ENCODE measurements around the gene THSD7B. TPM values are rescaled to one million over a fixed set of nuclear protein-coding genes. Genes with fewer than 3 reads are reported as not detected.
"Not testable (repeated sequence)": the region's sequence is repeated elsewhere in the genome, so short reads cannot be mapped to it uniquely, and the experiment has no call there.

Gene THSD7B
- total RNA-seq, 2 experiments from 2014 or later, result not detected

GRCh38 chr2:137096693-137097092 is 331.3 kb downstream of the THSD7B start:
- Mint-ChIP-seq H3K9me3 (no peaks in the 10 kb centered on the region), H3K27me3 (ENCODE audit: low read depth) (no peaks in the 10 kb centered on the region), H3K4me3 (no peak overlapping the region), H3K4me1 (ENCODE audit: low read depth) (no peaks in the 10 kb centered on the region), H3K27ac (no peak overlapping the region), H3K36me3 (ENCODE audit: low read depth) (no peaks in the 10 kb centered on the region)
- intact Hi-C loops (cut with micrococcal nuclease), result no loop called here
- CTCF ChIA-PET, result interaction anchor here (0.6 kb wide), 1 partner anchor 615 kb away, joined by 4 read pairs; no protein-coding TSS in a partner anchor
- DNase-seq, result no peak

- H3K4me1 Mint-ChIP-seq (ENCODE audit: low read depth); H3K27me3 Mint-ChIP-seq (ENCODE audit: low read depth); H3K27ac Mint-ChIP-seq; H3K9me3 Mint-ChIP-seq; CTCF ChIA-PET; H3K36me3 Mint-ChIP-seq (ENCODE audit: low read depth); intact Hi-C loops (cut with micrococcal nuclease); H3K4me3 Mint-ChIP-seq; DNase-seq: not testable (repeated sequence)
Observed at GRCh38 chr2:137101814-137102213, 336.5 kb downstream of the THSD7B start.

- no peaks in the 10 kb centered on the region for H3K27me3 Mint-ChIP-seq (ENCODE audit: low read depth)
- H3K9me3 Mint-ChIP-seq, result peaks cover 6% of the 10 kb centered on the region
- CTCF ChIA-PET, result no interaction called here
- no peak for DNase-seq
- intact Hi-C loops (cut with micrococcal nuclease), result no loop called here
- H3K4me3 Mint-ChIP-seq, result no peak overlapping the region
- no peak overlapping the region for H3K27ac Mint-ChIP-seq
- H3K4me1 Mint-ChIP-seq (ENCODE audit: low read depth), result no peaks in the 10 kb centered on the region
- H3K36me3 Mint-ChIP-seq (ENCODE audit: low read depth), result no peaks in the 10 kb centered on the region
Observed at GRCh38 chr2:137107904-137108303, 342.6 kb downstream of the THSD7B start.

GRCh38 chr2:137111896-137112295 is 346.6 kb downstream of the THSD7B start:
- no peak overlapping the region for H3K27ac Mint-ChIP-seq
- intact Hi-C loops (cut with micrococcal nuclease), result no loop called here
- no peaks in the 10 kb centered on the region for H3K27me3 Mint-ChIP-seq (ENCODE audit: low read depth)
- peaks cover 3% of the 10 kb centered on the region for H3K9me3 Mint-ChIP-seq
- no peaks in the 10 kb centered on the region for H3K4me1 Mint-ChIP-seq (ENCODE audit: low read depth)
- CTCF ChIA-PET, result no interaction called here
- DNase-seq, result no peak
- no peaks in the 10 kb centered on the region for H3K36me3 Mint-ChIP-seq (ENCODE audit: low read depth)
- H3K4me3 Mint-ChIP-seq, result no peak overlapping the region

GRCh38 chr2:137115081-137115794 is 349.9 kb downstream of the THSD7B start:
- Mint-ChIP-seq H3K27me3 (ENCODE audit: low read depth) (no peaks in the 10 kb centered on the region), H3K4me1 (ENCODE audit: low read depth) (no peaks in the 10 kb centered on the region), H3K36me3 (ENCODE audit: low read depth) (no peaks in the 10 kb centered on the region), H3K9me3 (no peaks in the 10 kb centered on the region), H3K4me3 (no peak overlapping the region), H3K27ac (no peak overlapping the region)
- CTCF ChIA-PET, result no interaction called here
- DNase-seq, result no peak
- intact Hi-C loops (cut with micrococcal nuclease), result no loop called here

- no peaks in the 10 kb centered on the region for H3K9me3 Mint-ChIP-seq
- DNase-seq, result no peak
- H3K27ac Mint-ChIP-seq, result no peak overlapping the region
- intact Hi-C loops (cut with micrococcal nuclease), result no loop called here
- no peaks in the 10 kb centered on the region for H3K27me3 Mint-ChIP-seq (ENCODE audit: low read depth)
- no peaks in the 10 kb centered on the region for H3K36me3 Mint-ChIP-seq (ENCODE audit: low read depth)
- H3K4me1 Mint-ChIP-seq (ENCODE audit: low read depth), result no peaks in the 10 kb centered on the region
- no peak overlapping the region for H3K4me3 Mint-ChIP-seq
- CTCF ChIA-PET, result no interaction called here
Observed at GRCh38 chr2:137115795-137116089, 350.4 kb downstream of the THSD7B start.

GRCh38 chr2:137117385-137117784 is 352.0 kb downstream of the THSD7B start:
- H3K27me3 Mint-ChIP-seq (ENCODE audit: low read depth), result no peaks in the 10 kb centered on the region
- H3K4me1 Mint-ChIP-seq (ENCODE audit: low read depth), result no peaks in the 10 kb centered on the region
- no peak overlapping the region for H3K27ac Mint-ChIP-seq
- H3K36me3 Mint-ChIP-seq (ENCODE audit: low read depth), result no peaks in the 10 kb centered on the region
- no peaks in the 10 kb centered on the region for H3K9me3 Mint-ChIP-seq
- CTCF ChIA-PET, result no interaction called here
- intact Hi-C loops (cut with micrococcal nuclease), result no loop called here
- no peak for DNase-seq
- no peak overlapping the region for H3K4me3 Mint-ChIP-seq

- DNase-seq, result no peak
- Mint-ChIP-seq H3K4me1 (ENCODE audit: low read depth) (no peaks in the 10 kb centered on the region), H3K4me3 (no peak overlapping the region), H3K27me3 (ENCODE audit: low read depth) (no peaks in the 10 kb centered on the region), H3K9me3 (no peaks in the 10 kb centered on the region), H3K36me3 (ENCODE audit: low read depth) (no peaks in the 10 kb centered on the region), H3K27ac (no peak overlapping the region)
- intact Hi-C loops (cut with micrococcal nuclease), result no loop called here
- CTCF ChIA-PET, result no interaction called here
Observed at GRCh38 chr2:137118140-137118539, 352.8 kb downstream of the THSD7B start.

- no peaks in the 10 kb centered on the region for H3K36me3 Mint-ChIP-seq (ENCODE audit: low read depth)
- intact Hi-C loops (cut with micrococcal nuclease), result no loop called here
- H3K27ac Mint-ChIP-seq, result no peak overlapping the region
- no peak for DNase-seq
- CTCF ChIA-PET, result no interaction called here
- no peak overlapping the region for H3K4me3 Mint-ChIP-seq
- H3K9me3 Mint-ChIP-seq, result peaks cover 4% of the 10 kb centered on the region
- H3K27me3 Mint-ChIP-seq (ENCODE audit: low read depth), result no peaks in the 10 kb centered on the region
- no peaks in the 10 kb centered on the region for H3K4me1 Mint-ChIP-seq (ENCODE audit: low read depth)
Observed at GRCh38 chr2:137123226-137123625, 357.9 kb downstream of the THSD7B start.

GRCh38 chr2:137133225-137133624 is 367.9 kb downstream of the THSD7B start:
- no peaks in the 10 kb centered on the region for H3K9me3 Mint-ChIP-seq
- CTCF ChIA-PET, result no interaction called here
- H3K4me1 Mint-ChIP-seq (ENCODE audit: low read depth), result no peaks in the 10 kb centered on the region
- H3K27ac Mint-ChIP-seq, result no peak overlapping the region
- H3K27me3 Mint-ChIP-seq (ENCODE audit: low read depth), result no peaks in the 10 kb centered on the region
- no peak overlapping the region for H3K4me3 Mint-ChIP-seq
- no peaks in the 10 kb centered on the region for H3K36me3 Mint-ChIP-seq (ENCODE audit: low read depth)
- intact Hi-C loops (cut with micrococcal nuclease), result no loop called here
- DNase-seq, result no peak

GRCh38 chr2:137138263-137138662 is 372.9 kb downstream of the THSD7B start:
- Mint-ChIP-seq H3K27ac (no peak overlapping the region), H3K9me3 (no peaks in the 10 kb centered on the region), H3K36me3 (ENCODE audit: low read depth) (no peaks in the 10 kb centered on the region), H3K4me1 (ENCODE audit: low read depth) (no peaks in the 10 kb centered on the region), H3K4me3 (no peak overlapping the region), H3K27me3 (ENCODE audit: low read depth) (no peaks in the 10 kb centered on the region)
- DNase-seq, result no peak
- CTCF ChIA-PET, result no interaction called here
- intact Hi-C loops (cut with micrococcal nuclease), result no loop called here

- intact Hi-C loops (cut with micrococcal nuclease), result no loop called here
- Mint-ChIP-seq H3K36me3 (ENCODE audit: low read depth) (no peaks in the 10 kb centered on the region), H3K4me1 (ENCODE audit: low read depth) (no peaks in the 10 kb centered on the region), H3K4me3 (no peak overlapping the region), H3K27me3 (ENCODE audit: low read depth) (no peaks in the 10 kb centered on the region), H3K9me3 (no peaks in the 10 kb centered on the region), H3K27ac (no peak overlapping the region)
- no peak for DNase-seq
- CTCF ChIA-PET, result no interaction called here
Observed at GRCh38 chr2:137151731-137152130, 386.4 kb downstream of the THSD7B start.

GRCh38 chr2:137154946-137155345 is 389.6 kb downstream of the THSD7B start:
- Mint-ChIP-seq H3K4me1 (ENCODE audit: low read depth) (no peaks in the 10 kb centered on the region), H3K27me3 (ENCODE audit: low read depth) (peaks cover 1% of the 10 kb centered on the region), H3K27ac (no peak overlapping the region), H3K36me3 (ENCODE audit: low read depth) (no peaks in the 10 kb centered on the region), H3K9me3 (no peaks in the 10 kb centered on the region), H3K4me3 (no peak overlapping the region)
- no peak for DNase-seq
- CTCF ChIA-PET, result no interaction called here
- intact Hi-C loops (cut with micrococcal nuclease), result no loop called here

Data from activated naive CD4-positive, alpha-beta T cell treated with anti-CD3 and anti-CD28 coated beads for 36 hours (primary cell).